GM19099 (cell line): Measurements from ENCODE around the gene COL11A2.

ENCODE experiments used
- POLR2A ChIP-seq: IDR thresholded peaks from 3 replicates; pipeline ENCODE4 v1.6.1; 2011; ENCODE audit warnings: low read depth; ENCODE audit not compliant: insufficient read length; ENCODE audit errors: extremely low read depth

Gene COL11A2

DNA sequence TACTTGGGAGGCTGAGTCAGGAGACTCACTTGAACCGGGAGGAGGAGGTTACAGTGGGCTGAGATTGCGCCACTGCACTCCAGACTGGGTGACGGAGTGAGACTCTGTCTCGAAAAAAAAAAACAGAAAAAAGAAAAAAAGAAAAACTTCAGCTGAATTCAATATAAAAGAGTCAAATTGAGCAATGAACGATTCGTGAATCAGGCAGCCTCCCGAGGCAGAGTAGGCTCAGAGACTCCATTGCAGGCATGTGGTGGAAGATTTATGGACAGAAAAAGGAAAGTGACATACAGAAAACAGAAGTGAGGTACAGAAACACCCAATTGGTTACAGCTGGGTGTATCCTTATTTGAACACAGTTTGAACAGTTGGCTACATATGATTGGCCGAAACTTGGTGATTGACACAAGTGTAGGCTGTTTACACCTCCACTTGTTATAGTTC, 60.2 kb downstream of the COL11A2 start:
- TF ChIP-seq POLR2A = no peak

DNA sequence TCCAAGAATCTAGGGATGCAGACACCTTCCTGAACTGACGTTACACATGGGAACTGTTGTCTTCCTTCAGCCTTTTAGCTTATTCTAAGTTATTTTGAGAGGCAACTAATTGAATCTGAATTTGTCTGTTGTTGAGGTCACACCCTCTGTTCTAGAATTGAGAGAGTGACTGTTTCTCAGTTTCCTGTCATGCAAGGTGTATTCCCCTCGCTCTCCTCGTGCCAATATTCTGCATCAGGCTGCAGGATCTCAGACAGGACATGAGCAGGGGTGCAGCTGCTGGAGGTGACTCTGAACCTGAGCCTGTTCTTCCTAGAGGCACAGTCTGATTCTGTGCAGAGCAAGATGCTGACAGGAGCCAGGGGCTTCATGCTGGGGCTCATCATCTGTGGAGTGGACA, 63.9 kb downstream of the COL11A2 start:
- TF ChIP-seq POLR2A = no peak

GRCh38 chr6:33126101-33126714, 66.1 kb downstream of the COL11A2 start:
- no peak for TF ChIP-seq POLR2A

DNA sequence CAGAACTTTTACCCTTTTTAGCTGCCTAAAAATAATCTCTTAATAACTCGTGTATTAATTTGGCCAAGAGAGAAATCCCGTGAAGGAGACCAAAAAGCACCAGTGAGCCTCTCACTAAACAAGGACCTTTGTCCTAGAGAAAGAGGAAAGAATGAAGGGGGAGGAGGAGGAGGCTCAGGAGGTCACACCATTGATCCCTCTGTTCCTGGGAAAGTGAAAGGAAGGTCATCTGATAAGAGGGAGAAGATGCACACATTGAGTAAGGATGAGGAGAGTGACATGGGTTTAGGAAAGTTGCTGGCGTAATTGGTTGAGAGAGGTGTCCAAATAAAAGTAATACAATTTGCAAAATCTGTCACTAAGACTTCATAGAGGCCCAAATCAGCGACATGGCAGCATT, 67.3 kb downstream of the COL11A2 start:
- no peak for TF ChIP-seq POLR2A

GRCh38 chr6:33124525-33124901, 67.8 kb downstream of the COL11A2 start:
- no peak for TF ChIP-seq POLR2A

- TF ChIP-seq POLR2A = no peak
Observed at GRCh38 chr6:33123732-33124524, 68.3 kb downstream of the COL11A2 start.

GRCh38 chr6:33123181-33123580, 69.1 kb downstream of the COL11A2 start:
- TF ChIP-seq POLR2A = no peak

GRCh38 chr6:33120001-33120400, 72.3 kb downstream of the COL11A2 start:
- no peak for TF ChIP-seq POLR2A

DNA sequence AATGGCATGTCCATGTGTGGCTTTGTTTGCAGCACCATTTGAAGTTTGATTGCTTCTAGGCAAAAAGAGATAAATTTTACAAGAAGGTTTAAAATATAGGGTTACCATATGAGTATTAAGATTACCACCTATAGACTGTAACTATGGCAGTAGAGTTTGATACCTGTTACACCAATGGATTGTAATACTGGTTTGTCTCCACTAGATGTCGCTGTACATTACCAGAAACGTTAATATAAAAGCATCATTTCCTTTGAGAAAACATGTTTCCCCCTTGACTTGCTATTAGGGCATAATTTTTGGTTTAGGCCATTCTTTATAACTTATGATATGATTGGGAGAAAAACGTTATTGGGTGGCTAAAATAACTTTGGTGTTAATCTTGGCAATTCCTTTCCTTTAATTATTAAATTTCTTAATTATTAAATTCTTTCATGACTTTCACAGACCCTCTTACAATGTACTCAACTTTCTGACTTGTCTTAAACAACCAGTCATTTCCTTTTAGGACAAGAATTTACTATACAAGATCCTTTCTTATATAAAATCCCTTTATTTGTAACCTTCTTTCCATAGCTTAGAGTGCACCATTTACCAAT, 73.6 kb downstream of the COL11A2 start:
- TF ChIP-seq POLR2A = no peak

DNA sequence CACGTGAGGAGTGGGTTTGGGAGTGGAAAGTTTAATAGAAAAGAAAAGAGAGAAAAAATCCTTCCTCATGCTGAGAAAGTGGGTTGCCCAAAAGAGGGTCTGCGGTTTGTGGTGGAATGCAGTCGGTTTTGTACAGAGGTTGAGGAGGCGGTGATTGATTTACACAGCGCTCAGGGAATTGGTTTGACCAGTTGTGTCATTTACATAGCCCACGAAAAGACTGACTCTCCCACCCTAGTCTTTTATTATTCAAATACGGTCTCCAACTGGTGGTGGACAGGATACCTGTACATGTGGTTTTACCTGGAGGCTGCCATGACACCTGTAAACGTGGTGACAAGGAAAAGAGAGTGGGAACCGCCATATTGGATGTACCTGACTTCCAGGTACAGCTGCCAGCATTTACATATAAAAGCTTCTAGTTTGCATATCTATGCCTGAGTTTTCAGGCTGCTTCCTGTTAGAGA, 74.4 kb downstream of the COL11A2 start:
- TF ChIP-seq POLR2A = no peak

GRCh38 chr6:33116841-33117711, 75.2 kb downstream of the COL11A2 start:
- no peak for TF ChIP-seq POLR2A

DNA sequence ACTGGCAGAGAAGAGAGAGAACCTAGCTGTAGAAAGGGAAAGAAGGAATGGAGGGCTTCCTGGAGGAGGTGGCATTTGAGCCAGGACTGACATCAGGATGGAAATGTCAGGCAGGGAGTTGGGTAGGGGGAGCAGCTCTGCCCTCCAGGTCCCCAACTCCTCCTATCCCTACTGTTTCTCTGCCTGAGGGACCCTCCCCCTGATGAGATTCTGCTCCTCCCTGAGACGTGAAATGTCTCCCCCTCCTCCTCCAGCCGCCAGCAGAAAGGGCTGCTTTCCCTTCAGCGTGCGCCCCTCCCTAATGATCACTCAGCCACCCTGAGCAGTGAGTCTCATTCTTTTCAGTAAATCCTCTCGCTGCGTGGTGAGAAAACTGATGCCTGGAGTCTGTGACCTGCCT, 75.8 kb downstream of the COL11A2 start:
- no peak for TF ChIP-seq POLR2A

DNA sequence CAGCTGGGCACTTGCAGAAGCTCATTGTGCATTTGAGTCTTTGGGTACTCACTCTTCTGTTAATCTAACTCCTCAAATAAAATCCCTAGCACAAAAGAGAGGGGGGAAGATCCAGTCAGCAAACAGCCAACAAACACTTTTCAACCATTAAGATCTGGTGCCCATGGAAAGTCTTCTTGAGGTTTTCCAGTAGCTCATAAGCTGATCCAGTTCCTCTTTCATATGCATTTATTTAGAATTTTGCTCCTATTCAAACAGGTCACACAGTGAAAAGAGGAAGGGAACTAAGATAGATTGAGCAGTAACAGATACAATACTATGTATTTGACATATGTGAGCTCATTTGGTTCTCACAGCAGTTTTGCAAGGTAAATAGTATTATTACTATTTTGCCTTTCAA, 77.9 kb downstream of the COL11A2 start:
- TF ChIP-seq POLR2A = no peak

GRCh38 chr6:33113755-33114154, 78.5 kb downstream of the COL11A2 start:
- TF ChIP-seq POLR2A = peak; percentile 24
